Thyroid gland (tissue), 4 donors: ENCODE results near the gene TOMM20L. TPM values are rescaled to one million over a fixed set of nuclear protein-coding genes. Genes with fewer than 3 reads are reported as not detected.
"Not testable (repeated sequence)": the region's sequence is repeated elsewhere in the genome, so short reads cannot be mapped to it uniquely, and the experiment has no call there.

Experiments used
- DNase-seq, 2 donors: peaks; one replicate each; pipeline ENCODE4 v3.0.0-alpha.2; 2019
- H3K27ac ChIP-seq, 3 donors: fragments of 200-600 bp; sonication (generic); 1 replicate in 2 of 3; 2 replicates in 1 of 3; pipeline ENCODE4 v1.5.1; 2016 to 2019; ENCODE audit warnings: mild to moderate bottlenecking in 1 of 3, moderate library complexity in 1 of 3
- H3K27me3 ChIP-seq: fragments of 200-600 bp; sonication (generic); one replicate; pipeline ENCODE4 v1.5.1; 2019
- H3K36me3 ChIP-seq, 2 donors: fragments of 200-600 bp; sonication (generic); one replicate each; pipeline ENCODE4 v1.5.1; 2016 to 2019
- H3K4me1 ChIP-seq, 2 donors: fragments of 200-600 bp; sonication (generic); one replicate each; pipeline ENCODE4 v1.5.1; 2017 to 2019
- H3K4me3 ChIP-seq, 3 donors: fragments of 200-600 bp; sonication (generic); replicated peaks in 1 of 3; 1 replicate in 2 of 3; 2 replicates in 1 of 3; pipeline ENCODE4 v1.5.1; 2016; ENCODE audit warnings: mild to moderate bottlenecking in 1 of 3
- H3K9me3 ChIP-seq: fragments of 200-600 bp; sonication (generic); one replicate; pipeline ENCODE4 v1.5.1; 2017
- POLR2A ChIP-seq, 2 donors: fragments of 450-650 bp; IDR thresholded peaks; one replicate each; pipeline ENCODE4 v1.6.1; 2017; ENCODE audit warnings: antibody characterized with exemption in 2 of 2, mild to moderate bottlenecking in 2 of 2, moderate library complexity in 1 of 2
- WGBS, 2 donors: methylation state at CpG; one replicate each; pipeline ENCODE4 v1.1.5; 2017; 5-methylcytosine and 5-hydroxymethylcytosine counted together
- intact Hi-C: fragments of 100-400 bp; cut with DNase I; formaldehyde crosslinking; loops from one replicate; pipeline ENCODE4 v1.15.1; 2023
- total RNA-seq, 4 donors: library from RNA; depleted of rRNA; stranded (reverse); fragments of >200 nt; gene quantifications; one replicate each; pipeline ENCODE4 v1.2.3, GENCODE V29; 2016
- TF ChIP-seq, protein P1 (sequence below), 6 experiments: fragments of 200-600 bp in 3 of 6; fragments of 450-650 bp in 3 of 6; sonication (generic) in 3 of 6; IDR thresholded peaks; one replicate each; pipeline ENCODE4 v1.5.1; 2016 to 2019; ENCODE audit warnings: antibody characterized with exemption in 6 of 6, mild to moderate bottlenecking in 2 of 6, inconsistent platforms in 1 of 6, moderate library complexity in 1 of 6

TOMM20L gene
- total RNA-seq: not detected

DNA sequence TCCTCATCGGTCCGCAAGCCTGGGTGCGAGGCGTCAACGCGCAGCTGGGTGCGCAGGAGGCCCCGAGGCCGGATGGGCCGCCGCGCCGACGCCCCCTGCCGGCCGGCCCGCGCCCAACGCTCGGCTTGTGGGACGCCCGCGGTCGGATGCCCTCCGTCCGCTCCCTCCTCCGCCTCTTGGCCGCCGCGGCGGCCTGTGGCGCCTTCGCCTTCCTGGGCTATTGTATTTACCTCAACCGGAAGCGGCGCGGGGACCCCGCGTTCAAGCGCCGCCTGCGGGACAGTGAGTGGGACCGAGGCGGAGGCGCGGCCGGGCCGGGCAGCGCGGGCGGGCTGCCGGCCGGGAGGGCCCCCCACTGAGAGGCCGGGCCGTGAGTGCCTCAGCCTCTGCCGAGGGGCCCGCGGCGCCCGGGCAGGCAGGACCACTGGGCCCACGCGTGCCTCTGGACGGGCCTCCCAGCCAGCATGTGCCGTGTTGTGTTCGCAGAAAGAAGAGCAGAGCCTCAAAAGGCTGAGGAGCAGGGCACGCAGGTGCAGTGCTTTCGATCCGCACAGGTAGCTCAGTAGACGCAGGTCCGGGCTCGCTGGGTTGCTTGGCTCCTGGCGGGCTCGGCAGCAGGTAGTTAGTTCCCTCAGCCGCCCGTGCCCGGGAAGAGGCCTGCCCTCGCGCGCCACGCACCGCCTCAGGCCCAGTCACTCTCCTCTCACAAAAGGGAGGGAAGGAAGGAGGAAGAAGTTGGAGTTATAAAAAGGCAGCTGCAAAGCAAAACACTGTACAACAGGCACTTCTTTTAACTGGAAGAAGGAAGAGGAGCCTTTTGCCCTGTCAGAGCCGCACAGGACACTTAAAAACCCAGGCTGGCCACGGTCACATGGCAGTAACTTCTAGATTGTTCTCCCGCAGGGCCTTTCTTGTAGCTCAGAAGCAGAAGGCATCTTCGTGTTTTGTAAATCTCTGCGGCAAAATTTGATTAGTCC is at the start of gene TOMM20L:
Gene TOMM20L, plus strand, starts transcription at position 119 of the 977 bp plus-strand sequence. Its CDS starts 28 bp downstream, at position 147.
- WGBS, 2 donors: 22 to 25% methylated on average over 18 to 19 of the region's 86 CpGs
- no peaks in the 10 kb centered on the region for H3K27me3 ChIP-seq
- peak within 1 kb of the TSS; percentile 44 to 77 (median 76) for H3K27ac ChIP-seq
- peak; percentile 75 to 77 for DNase-seq
- no peaks in the 10 kb centered on the region for H3K9me3 ChIP-seq
- intact Hi-C loops: no loop called here
- H3K4me1 ChIP-seq: peaks cover 3 to 7% of the 10 kb centered on the region in 2 donors
- H3K4me3 ChIP-seq: peak within 1 kb of the TSS in 2 of 3 donors; percentile 26 to 54
- peak in 1 of 2 donors; percentile 10 for TF ChIP-seq POLR2A (IDR thresholded peaks at IDR 0.05)
- TF ChIP-seq, protein P1, sequence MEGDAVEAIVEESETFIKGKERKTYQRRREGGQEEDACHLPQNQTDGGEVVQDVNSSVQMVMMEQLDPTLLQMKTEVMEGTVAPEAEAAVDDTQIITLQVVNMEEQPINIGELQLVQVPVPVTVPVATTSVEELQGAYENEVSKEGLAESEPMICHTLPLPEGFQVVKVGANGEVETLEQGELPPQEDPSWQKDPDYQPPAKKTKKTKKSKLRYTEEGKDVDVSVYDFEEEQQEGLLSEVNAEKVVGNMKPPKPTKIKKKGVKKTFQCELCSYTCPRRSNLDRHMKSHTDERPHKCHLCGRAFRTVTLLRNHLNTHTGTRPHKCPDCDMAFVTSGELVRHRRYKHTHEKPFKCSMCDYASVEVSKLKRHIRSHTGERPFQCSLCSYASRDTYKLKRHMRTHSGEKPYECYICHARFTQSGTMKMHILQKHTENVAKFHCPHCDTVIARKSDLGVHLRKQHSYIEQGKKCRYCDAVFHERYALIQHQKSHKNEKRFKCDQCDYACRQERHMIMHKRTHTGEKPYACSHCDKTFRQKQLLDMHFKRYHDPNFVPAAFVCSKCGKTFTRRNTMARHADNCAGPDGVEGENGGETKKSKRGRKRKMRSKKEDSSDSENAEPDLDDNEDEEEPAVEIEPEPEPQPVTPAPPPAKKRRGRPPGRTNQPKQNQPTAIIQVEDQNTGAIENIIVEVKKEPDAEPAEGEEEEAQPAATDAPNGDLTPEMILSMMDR (IDR thresholded peaks at IDR 0.05): peak in 4 of 6 experiments; percentile 84 to 93 (median 86)
- no peaks in the 10 kb centered on the region for H3K36me3 ChIP-seq

- no peaks in the 10 kb centered on the region for H3K27me3 ChIP-seq
- H3K27ac ChIP-seq: peak overlapping the region in 2 of 3 donors; percentile 6 to 27
- H3K36me3 ChIP-seq: peaks cover 13 to 25% of the 10 kb centered on the region in 2 donors
- WGBS, 2 donors: 74 to 86% methylated on average over 4 of the region's 4 CpGs
- H3K4me1 ChIP-seq: no peaks in the 10 kb centered on the region
- intact Hi-C loops: no loop called here
- DNase-seq: no peak
- no peaks in the 10 kb centered on the region for H3K9me3 ChIP-seq
- H3K4me3 ChIP-seq: no peak overlapping the region
- TF ChIP-seq POLR2A (IDR thresholded peaks at IDR 0.05): no peak
- TF ChIP-seq, protein P1 (IDR thresholded peaks at IDR 0.05): no peak
Measured at GRCh38 chr14:58353516-58354299, 42.0 kb upstream of the TOMM20L start.

DNA sequence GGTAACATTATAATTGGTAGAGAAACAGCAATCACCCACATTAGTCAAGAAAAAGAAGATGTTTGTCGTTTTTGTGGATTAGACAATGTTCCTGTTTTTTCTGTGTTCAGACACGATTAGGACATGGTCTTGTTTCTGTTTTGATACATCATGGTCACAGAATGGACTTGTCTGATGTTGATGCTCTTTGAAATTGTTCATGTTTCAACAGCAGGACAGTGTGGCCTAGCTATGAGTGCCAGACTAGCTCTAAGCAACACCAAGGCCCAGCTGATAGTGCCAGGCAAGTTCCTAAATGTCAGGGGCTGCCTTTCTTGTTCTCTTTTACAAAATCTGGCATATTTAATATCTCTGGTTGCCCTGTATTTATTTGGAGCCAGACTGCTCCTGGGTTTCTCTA is 40.9 kb upstream of the TOMM20L start:
- intact Hi-C loops: no loop called here
- 87 to 95% methylated on average over 2 of the region's 2 CpGs for WGBS, 2 donors
- Histone ChIP-seq H3K4me3 (no peak overlapping the region), H3K36me3 (peaks cover 9 to 19% of the 10 kb centered on the region in 2 donors), H3K27ac (no peak overlapping the region), H3K9me3 (no peaks in the 10 kb centered on the region), H3K27me3 (no peaks in the 10 kb centered on the region), H3K4me1 (no peaks in the 10 kb centered on the region)
- DNase-seq: no peak
- no peak for TF ChIP-seq POLR2A (IDR thresholded peaks at IDR 0.05)
- TF ChIP-seq, protein P1 (IDR thresholded peaks at IDR 0.05): no peak

- Histone ChIP-seq H3K9me3 (no peaks in the 10 kb centered on the region), H3K27ac (no peak overlapping the region), H3K36me3 (peaks cover 3 to 21% of the 10 kb centered on the region in 2 donors), H3K4me3 (no peak overlapping the region), H3K4me1 (no peaks in the 10 kb centered on the region), H3K27me3 (no peaks in the 10 kb centered on the region)
- WGBS, 2 donors: 90% methylated on average over 1 of the region's 1 CpG
- intact Hi-C loops: no loop called here
- DNase-seq: no peak
- no peak for TF ChIP-seq POLR2A (IDR thresholded peaks at IDR 0.05)
- TF ChIP-seq, protein P1 (IDR thresholded peaks at IDR 0.05): no peak
Measured at GRCh38 chr14:58356268-58356667, 39.5 kb upstream of the TOMM20L start.

DNA sequence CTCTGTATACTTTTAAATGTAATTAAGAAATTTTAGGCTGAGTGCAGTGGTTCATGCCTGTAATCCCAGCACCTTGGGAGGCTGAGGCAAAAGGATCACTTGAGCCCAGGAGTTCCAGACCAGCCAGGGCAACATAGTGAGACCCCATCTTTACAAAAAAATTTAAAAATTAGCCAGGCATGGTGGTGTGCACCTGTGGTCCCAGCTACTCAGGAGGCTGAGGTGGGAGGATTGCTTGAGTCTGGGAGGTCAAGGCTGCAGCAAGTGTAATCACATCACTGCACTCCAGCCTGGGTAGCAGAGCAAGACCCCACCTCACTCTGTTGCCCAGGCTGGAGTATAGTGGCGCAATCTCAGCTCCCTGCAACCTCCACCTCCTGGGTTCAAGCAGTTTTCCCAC is 33.5 kb upstream of the TOMM20L start:
- H3K27ac ChIP-seq, H3K4me3 ChIP-seq, intact Hi-C loops, H3K9me3 ChIP-seq, H3K4me1 ChIP-seq, H3K27me3 ChIP-seq, DNase-seq: not testable (repeated sequence)
- WGBS, 2 donors: 94 to 100% methylated on average over 1 of the region's 1 CpG
- peaks cover 20 to 24% of the 10 kb centered on the region in 2 donors for H3K36me3 ChIP-seq
